Astrocyte (in vitro differentiated cells and primary cell): Measurements from ENCODE around the gene STC2. TPM values are rescaled to one million over a fixed set of nuclear protein-coding genes. Genes with fewer than 3 reads are reported as not detected.
A peak's percentile ranks its signal among the peaks of the same experiment; 100 is the strongest.

ENCODE experiments used
- DNase-seq: peaks from one replicate; pipeline ENCODE4 v3.0.0-alpha.2; 2010; ENCODE audit warnings: low read depth
- FAIRE-seq: peaks from 2 replicates; lab custom pipeline; 2011; peaks lifted over from hg19 to GRCh38; lab: Jason Lieb, UNC
- H2AFZ ChIP-seq: 2 replicates; pipeline ENCODE4 v1.6.0; 2012; ENCODE audit warnings: low read depth, low read length, inconsistent platforms
- H3K27ac ChIP-seq: 2 replicates; pipeline ENCODE4 v1.5.1; 2011; ENCODE audit warnings: low read depth, low read length, inconsistent platforms
- H3K27me3 ChIP-seq: 2 replicates; pipeline ENCODE4 v1.6.0; 2011; ENCODE audit warnings: low read length, inconsistent platforms; ENCODE audit not compliant: insufficient read depth
- H3K36me3 ChIP-seq: 2 replicates; pipeline ENCODE4 v1.5.1; 2011; ENCODE audit warnings: low read length, inconsistent platforms; ENCODE audit not compliant: insufficient read depth
- H3K4me1 ChIP-seq: 2 replicates; pipeline ENCODE4 v1.5.1; 2011; ENCODE audit warnings: low read length, inconsistent platforms; ENCODE audit not compliant: insufficient read depth
- H3K4me2 ChIP-seq: 2 replicates; pipeline ENCODE4 v1.6.0; 2012; ENCODE audit warnings: low read length, inconsistent platforms
- H3K4me3 ChIP-seq: 2 replicates; pipeline ENCODE4 v1.5.1; 2011; ENCODE audit warnings: low read depth, mild to moderate bottlenecking, low read length, inconsistent platforms; ENCODE audit not compliant: insufficient read depth
- H3K79me2 ChIP-seq: 2 replicates; pipeline ENCODE4 v1.6.0; 2012; ENCODE audit warnings: mild to moderate bottlenecking, low read length, inconsistent platforms; ENCODE audit not compliant: insufficient read depth
- H3K9ac ChIP-seq: 2 replicates; pipeline ENCODE4 v1.6.0; 2012; ENCODE audit warnings: mild to moderate bottlenecking, low read length, inconsistent platforms
- H3K9me3 ChIP-seq: 2 replicates; pipeline ENCODE4 v1.5.1; 2012; ENCODE audit warnings: low read depth, mild to moderate bottlenecking, low read length, inconsistent platforms; ENCODE audit not compliant: insufficient read depth
- H4K20me1 ChIP-seq: 2 replicates; pipeline ENCODE4 v1.6.0; 2012; ENCODE audit warnings: low read length, inconsistent platforms; ENCODE audit not compliant: insufficient read depth
- H3K27ac Mint-ChIP-seq: one replicate; pipeline ENCODE4 v1.8.0; 2021; ENCODE audit warnings: mild to moderate bottlenecking, mixed read lengths; ENCODE audit not compliant: unreplicated experiment
- H3K27me3 Mint-ChIP-seq: one replicate; pipeline ENCODE4 v1.8.0; 2021; ENCODE audit warnings: low read depth, mixed read lengths; ENCODE audit not compliant: unreplicated experiment
- H3K36me3 Mint-ChIP-seq: one replicate; pipeline ENCODE4 v1.8.0; 2021; ENCODE audit warnings: low read depth, mixed read lengths; ENCODE audit not compliant: unreplicated experiment
- H3K4me1 Mint-ChIP-seq: one replicate; pipeline ENCODE4 v1.8.0; 2021; ENCODE audit warnings: low read depth, mixed read lengths; ENCODE audit not compliant: unreplicated experiment
- H3K4me3 Mint-ChIP-seq: one replicate; pipeline ENCODE4 v1.8.0; 2021; ENCODE audit warnings: mild to moderate bottlenecking, moderate library complexity, mixed read lengths; ENCODE audit not compliant: unreplicated experiment
- H3K9me3 Mint-ChIP-seq: one replicate; pipeline ENCODE4 v1.8.0; 2021; ENCODE audit warnings: mild to moderate bottlenecking, mixed read lengths; ENCODE audit not compliant: unreplicated experiment
- CTCF ChIP-seq: IDR thresholded peaks from 2 replicates; pipeline ENCODE4 v1.5.1; 2011; ENCODE audit warnings: low read depth, mild to moderate bottlenecking, inconsistent platforms, low read length, moderate library complexity; ENCODE audit not compliant: insufficient read depth
- EZH2 ChIP-seq: IDR thresholded peaks from 2 replicates; pipeline ENCODE4 v1.6.1; 2012; ENCODE audit warnings: mild to moderate bottlenecking, low read length, inconsistent platforms; ENCODE audit not compliant: insufficient read depth
- total RNA-seq: library from RNA; stranded (reverse); gene quantifications from 2 replicates; pipeline ENCODE4 v1.2.1, GENCODE V29; 2021

The STC2 gene
- total RNA-seq, 1 donor from 2014 or later, result 206 TPM

GRCh38 chr5:173318330-173318729 is 9.9 kb downstream of the STC2 start:
- no peak overlapping the region for H3K9ac ChIP-seq
- Mint-ChIP-seq H3K36me3 (peaks cover 67% of the 10 kb centered on the region), H3K4me1 (peaks cover 41% of the 10 kb centered on the region), H3K27me3 (no peaks in the 10 kb centered on the region), H3K9me3 (no peaks in the 10 kb centered on the region), H3K4me3 (peak overlapping the region; percentile 54), H3K27ac (no peak overlapping the region)
- H3K27ac ChIP-seq, result no peak overlapping the region
- no peak overlapping the region for H3K4me2 ChIP-seq
- H3K79me2 ChIP-seq, result peaks cover 4% of the 10 kb centered on the region
- TF ChIP-seq EZH2 (no peak), CTCF (no peak)
- DNase-seq (no peak), FAIRE-seq (no peak)
- H3K9me3 ChIP-seq, result no peaks in the 10 kb centered on the region
- no peak overlapping the region for H3K4me3 ChIP-seq
- peaks cover 42% of the 10 kb centered on the region for H3K36me3 ChIP-seq
- peaks cover 26% of the 10 kb centered on the region for H3K4me1 ChIP-seq
- no peak overlapping the region for H2AFZ ChIP-seq
- peaks cover 9% of the 10 kb centered on the region for H4K20me1 ChIP-seq
- H3K27me3 ChIP-seq, result no peaks in the 10 kb centered on the region

GRCh38 chr5:173317852-173318251 is 10.4 kb downstream of the STC2 start:
- Mint-ChIP-seq H3K27me3 (no peaks in the 10 kb centered on the region), H3K4me1 (peaks cover 41% of the 10 kb centered on the region), H3K36me3 (peaks cover 63% of the 10 kb centered on the region), H3K27ac (no peak overlapping the region), H3K9me3 (no peaks in the 10 kb centered on the region), H3K4me3 (no peak overlapping the region)
- no peak overlapping the region for H3K27ac ChIP-seq
- H2AFZ ChIP-seq, result no peak overlapping the region
- no peak overlapping the region for H3K4me2 ChIP-seq
- H4K20me1 ChIP-seq, result peaks cover 8% of the 10 kb centered on the region
- peaks cover 41% of the 10 kb centered on the region for H3K36me3 ChIP-seq
- no peak for TF ChIP-seq EZH2
- no peak for TF ChIP-seq CTCF
- no peak overlapping the region for H3K4me3 ChIP-seq
- peaks cover 26% of the 10 kb centered on the region for H3K4me1 ChIP-seq
- H3K79me2 ChIP-seq, result no peaks in the 10 kb centered on the region
- no peak overlapping the region for H3K9ac ChIP-seq
- FAIRE-seq (no peak), DNase-seq (no peak)
- H3K9me3 ChIP-seq, result no peaks in the 10 kb centered on the region
- no peaks in the 10 kb centered on the region for H3K27me3 ChIP-seq

DNA sequence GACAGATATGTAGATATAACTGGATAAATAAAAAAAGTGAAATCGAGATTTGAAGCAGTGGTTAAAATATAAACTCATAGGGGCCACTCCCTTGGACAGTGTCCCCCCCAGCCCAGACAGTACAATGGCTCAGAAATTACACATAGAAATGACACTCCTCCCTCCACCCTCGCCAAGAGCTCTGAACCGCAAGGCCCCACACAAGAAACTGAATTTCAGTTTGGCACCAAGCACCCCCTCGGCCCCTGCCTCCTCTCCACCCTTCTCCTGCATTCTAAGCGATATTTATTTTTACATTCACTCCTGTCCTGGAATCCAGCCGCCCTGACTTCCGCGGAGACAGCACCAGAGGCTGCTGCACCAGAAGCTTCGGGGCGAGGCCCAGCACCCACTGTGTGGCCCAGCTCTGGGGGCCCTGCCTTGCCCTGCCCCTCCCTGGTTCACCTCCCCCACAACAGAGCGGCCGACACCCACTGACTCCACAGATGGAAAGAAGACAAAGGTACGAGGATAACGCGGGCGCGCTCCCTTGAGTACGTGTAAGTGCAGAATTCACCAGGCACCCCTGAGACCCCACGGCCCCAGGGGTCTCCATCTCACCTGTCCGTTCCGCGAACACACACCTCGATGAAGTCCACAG is 11.0 kb downstream of the STC2 start:
- no peak overlapping the region for H3K27ac Mint-ChIP-seq
- Histone ChIP-seq H3K27ac (no peak overlapping the region), H3K9ac (no peak overlapping the region), H3K27me3 (no peaks in the 10 kb centered on the region), H2AFZ (no peak overlapping the region), H3K4me2 (no peak overlapping the region), H3K9me3 (no peaks in the 10 kb centered on the region), H4K20me1 (peaks cover 8% of the 10 kb centered on the region), H3K79me2 (no peaks in the 10 kb centered on the region), H3K4me1 (peaks cover 26% of the 10 kb centered on the region), H3K4me3 (no peak overlapping the region), H3K36me3 (peaks cover 35% of the 10 kb centered on the region)
- H3K36me3 Mint-ChIP-seq, result peaks cover 56% of the 10 kb centered on the region
- peak overlapping the region; percentile 60 for H3K4me3 Mint-ChIP-seq
- TF ChIP-seq EZH2 (no peak), CTCF (no peak)
- no peaks in the 10 kb centered on the region for H3K9me3 Mint-ChIP-seq
- no peak for DNase-seq
- H3K4me1 Mint-ChIP-seq, result peaks cover 40% of the 10 kb centered on the region
- peaks cover 2% of the 10 kb centered on the region for H3K27me3 Mint-ChIP-seq
- no peak for FAIRE-seq
